Fibroblast of lung (primary cell): Measurements from ENCODE around the gene SUGCT. TPM values are rescaled to one million over a fixed set of nuclear protein-coding genes. Genes with fewer than 3 reads are reported as not detected.
A peak's percentile ranks its signal among the peaks of the same experiment; 100 is the strongest.

Experiments
- DNase-seq, 2 donors: peaks; one replicate each; pipeline versions ENCODE4 v3.0.0 to v3.0.0-alpha.2; 2010; ENCODE audit warnings: low read depth in 2 of 2
- H2AFZ ChIP-seq: 2 replicates; pipeline ENCODE4 v1.5.1; 2012; ENCODE audit warnings: low read length, control low read depth, inconsistent platforms
- H3K27ac ChIP-seq: 2 replicates; pipeline ENCODE4 v1.5.1; 2011; ENCODE audit warnings: low read length, control low read depth; ENCODE audit not compliant: insufficient read depth
- H3K27me3 ChIP-seq: 2 replicates; pipeline ENCODE4 v1.5.1; 2011; ENCODE audit warnings: mild to moderate bottlenecking, low read length; ENCODE audit not compliant: control insufficient read depth, insufficient read depth
- H3K36me3 ChIP-seq: 2 replicates; pipeline ENCODE4 v1.5.1; 2011; ENCODE audit warnings: low read length; ENCODE audit not compliant: control insufficient read depth, insufficient read depth
- H3K4me1 ChIP-seq: 2 replicates; pipeline ENCODE4 v1.5.1; 2011; ENCODE audit warnings: low read length; ENCODE audit not compliant: control insufficient read depth, insufficient read depth; ENCODE audit errors: extremely low read depth
- H3K4me2 ChIP-seq: 2 replicates; pipeline ENCODE4 v1.5.1; 2011; ENCODE audit warnings: low read length, control low read depth; ENCODE audit not compliant: insufficient read depth; ENCODE audit errors: extremely low read depth
- H3K4me3 ChIP-seq, 4 experiments: fragments of 200-600 bp in 1 of 4; sonication (generic) in 1 of 4; replicated peaks in 1 of 4; 2 replicates each; pipeline ENCODE4 v1.5.1; 2011 to 2016; ENCODE audit warnings: low read length in 4 of 4, low read depth in 3 of 4, mild to moderate bottlenecking in 3 of 4, control low read depth in 2 of 4, inconsistent platforms in 1 of 4, mixed read lengths in 1 of 4; ENCODE audit not compliant: insufficient read depth in 1 of 4; ENCODE audit errors: control extremely low read depth in 1 of 4
- H3K79me2 ChIP-seq: 2 replicates; pipeline ENCODE4 v1.5.1; 2012; ENCODE audit warnings: mild to moderate bottlenecking, low read length, inconsistent platforms; ENCODE audit not compliant: control insufficient read depth, insufficient read depth
- H3K9ac ChIP-seq: 2 replicates; pipeline ENCODE4 v1.5.1; 2011; ENCODE audit warnings: mild to moderate bottlenecking, low read length, control low read depth; ENCODE audit not compliant: insufficient read depth
- H3K9me3 ChIP-seq: 2 replicates; pipeline ENCODE4 v1.5.1; 2012; ENCODE audit warnings: low read depth, low read length; ENCODE audit not compliant: control insufficient read depth, insufficient read depth
- H4K20me1 ChIP-seq: 2 replicates; pipeline ENCODE4 v1.5.1; 2011; ENCODE audit warnings: low read length; ENCODE audit not compliant: control insufficient read depth, insufficient read depth; ENCODE audit errors: extremely low read depth
- EZH2 ChIP-seq: IDR thresholded peaks from 2 replicates; pipeline ENCODE4 v1.5.1; 2012; ENCODE audit warnings: low read length, control low read depth, mild to moderate bottlenecking; ENCODE audit errors: missing control alignments
- polyA plus RNA-seq, 2 donors: library from polyadenylated mRNA; depleted of rRNA in 1 of 2; stranded (reverse) in 1 of 2; unstranded in 1 of 2; fragments of >200 nt; gene quantifications; 2 replicates each; pipeline ENCODE4 v1.2.1, GENCODE V29; 2011 to 2012; ENCODE audit warnings: missing spikeins in 1 of 2
- total RNA-seq: library from RNA; depleted of rRNA; stranded (reverse); fragments of >200 nt; gene quantifications from 2 replicates; pipeline ENCODE4 v1.2.1, GENCODE V29; 2014
- TF ChIP-seq, protein P1 (sequence below), 2 donors: IDR thresholded peaks in 1 of 2; conservative IDR thresholded peaks in 1 of 2; 1 replicate in 1 of 2; 2 replicates in 1 of 2; pipeline ENCODE4 v1.5.1; 2011 to 2012; ENCODE audit warnings: low read length in 2 of 2, control low read depth in 1 of 2, inconsistent platforms in 1 of 2, low read depth in 1 of 2, mild to moderate bottlenecking in 1 of 2

The SUGCT gene
- total and polyA plus RNA-seq, 2 donors (not counting 1 experiment from before 2014, with no cell fraction given), result 8.4 to 16.5 TPM

GRCh38 chr7:40429826-40430225, 295.0 kb downstream of the SUGCT start:
- no peaks in the 10 kb centered on the region for H3K27me3 ChIP-seq
- no peaks in the 10 kb centered on the region for H4K20me1 ChIP-seq
- no peaks in the 10 kb centered on the region for H3K4me1 ChIP-seq
- DNase-seq, result peak in 1 of 2 donors; percentile 13
- H3K27ac ChIP-seq, result no peak overlapping the region
- no peak overlapping the region for H3K9ac ChIP-seq
- no peak overlapping the region for H3K4me3 ChIP-seq
- TF ChIP-seq EZH2, result no peak
- TF ChIP-seq, protein P1, sequence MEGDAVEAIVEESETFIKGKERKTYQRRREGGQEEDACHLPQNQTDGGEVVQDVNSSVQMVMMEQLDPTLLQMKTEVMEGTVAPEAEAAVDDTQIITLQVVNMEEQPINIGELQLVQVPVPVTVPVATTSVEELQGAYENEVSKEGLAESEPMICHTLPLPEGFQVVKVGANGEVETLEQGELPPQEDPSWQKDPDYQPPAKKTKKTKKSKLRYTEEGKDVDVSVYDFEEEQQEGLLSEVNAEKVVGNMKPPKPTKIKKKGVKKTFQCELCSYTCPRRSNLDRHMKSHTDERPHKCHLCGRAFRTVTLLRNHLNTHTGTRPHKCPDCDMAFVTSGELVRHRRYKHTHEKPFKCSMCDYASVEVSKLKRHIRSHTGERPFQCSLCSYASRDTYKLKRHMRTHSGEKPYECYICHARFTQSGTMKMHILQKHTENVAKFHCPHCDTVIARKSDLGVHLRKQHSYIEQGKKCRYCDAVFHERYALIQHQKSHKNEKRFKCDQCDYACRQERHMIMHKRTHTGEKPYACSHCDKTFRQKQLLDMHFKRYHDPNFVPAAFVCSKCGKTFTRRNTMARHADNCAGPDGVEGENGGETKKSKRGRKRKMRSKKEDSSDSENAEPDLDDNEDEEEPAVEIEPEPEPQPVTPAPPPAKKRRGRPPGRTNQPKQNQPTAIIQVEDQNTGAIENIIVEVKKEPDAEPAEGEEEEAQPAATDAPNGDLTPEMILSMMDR (conservative IDR thresholded peaks at IDR 0.05 in 1 of 2, IDR thresholded peaks at IDR 0.05 in 1 of 2; ENCODE audit: low read depth in 1 of 2, low read length in 2 of 2), result no peak
- no peaks in the 10 kb centered on the region for H3K36me3 ChIP-seq
- no peak overlapping the region for H3K4me2 ChIP-seq
- no peaks in the 10 kb centered on the region for H3K9me3 ChIP-seq
- H3K79me2 ChIP-seq, result no peaks in the 10 kb centered on the region
- H2AFZ ChIP-seq, result no peak overlapping the region

DNA sequence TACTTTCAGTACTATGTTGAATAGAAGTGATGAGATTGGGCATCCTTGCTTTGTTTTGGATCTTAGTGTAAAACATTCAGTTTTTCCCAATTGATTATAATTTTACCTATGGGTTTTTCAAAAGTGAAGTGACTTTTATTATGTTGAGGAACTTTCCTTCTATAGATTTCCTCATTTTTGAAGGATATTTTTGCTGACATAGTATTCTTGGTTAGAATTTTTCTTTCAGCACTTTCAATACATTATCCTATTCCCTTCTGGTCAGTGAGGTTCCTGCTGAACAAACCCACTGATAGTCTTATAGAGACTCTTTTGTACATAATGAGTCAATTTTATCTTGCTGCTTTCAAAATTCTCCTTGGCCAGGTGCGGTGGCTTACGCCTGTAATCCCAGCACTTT, 297.2 kb downstream of the SUGCT start:
- H3K9me3 ChIP-seq, result no peaks in the 10 kb centered on the region
- H2AFZ ChIP-seq, result no peak overlapping the region
- H3K4me3 ChIP-seq, result no peak overlapping the region
- no peaks in the 10 kb centered on the region for H3K27me3 ChIP-seq
- H3K36me3 ChIP-seq, result no peaks in the 10 kb centered on the region
- TF ChIP-seq EZH2, result no peak
- TF ChIP-seq, protein P1 (conservative IDR thresholded peaks at IDR 0.05 in 1 of 2, IDR thresholded peaks at IDR 0.05 in 1 of 2; ENCODE audit: low read depth in 1 of 2, low read length in 2 of 2), result no peak
- no peak overlapping the region for H3K27ac ChIP-seq
- no peak overlapping the region for H3K4me2 ChIP-seq
- H3K4me1 ChIP-seq, result no peaks in the 10 kb centered on the region
- no peaks in the 10 kb centered on the region for H4K20me1 ChIP-seq
- DNase-seq, result no peak
- no peak overlapping the region for H3K9ac ChIP-seq
- no peaks in the 10 kb centered on the region for H3K79me2 ChIP-seq

DNA sequence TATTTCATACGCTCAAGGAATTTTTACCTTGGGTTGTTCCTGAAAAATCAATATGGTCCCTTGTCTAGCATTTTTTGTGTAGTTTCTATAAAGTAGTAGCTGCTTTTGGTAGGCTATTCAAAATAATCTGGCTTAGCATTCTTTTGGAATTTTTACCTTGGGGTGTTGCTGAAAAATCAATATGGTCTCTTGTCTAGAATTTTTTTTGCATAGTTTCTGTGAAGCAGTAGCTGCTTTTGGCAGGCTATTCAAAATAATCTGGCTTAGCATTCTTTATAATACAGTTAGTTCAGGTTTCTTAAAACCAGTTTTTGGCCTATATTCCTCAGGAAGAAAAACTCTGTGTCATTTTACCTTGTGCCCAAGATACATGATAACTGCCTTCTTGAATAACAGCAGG, 301.9 kb downstream of the SUGCT start:
- H3K27ac ChIP-seq, result no peak overlapping the region
- H3K27me3 ChIP-seq, result no peaks in the 10 kb centered on the region
- DNase-seq, result peak in 1 of 2 donors; percentile 60
- peaks cover 4% of the 10 kb centered on the region for H3K4me1 ChIP-seq
- H2AFZ ChIP-seq, result no peak overlapping the region
- H3K4me2 ChIP-seq, result no peak overlapping the region
- no peaks in the 10 kb centered on the region for H3K9me3 ChIP-seq
- H4K20me1 ChIP-seq, result no peaks in the 10 kb centered on the region
- H3K79me2 ChIP-seq, result no peaks in the 10 kb centered on the region
- TF ChIP-seq, protein P1 (conservative IDR thresholded peaks at IDR 0.05 in 1 of 2, IDR thresholded peaks at IDR 0.05 in 1 of 2; ENCODE audit: low read depth in 1 of 2, low read length in 2 of 2), result no peak
- TF ChIP-seq EZH2, result no peak
- H3K4me3 ChIP-seq, result no peak overlapping the region
- H3K36me3 ChIP-seq, result no peaks in the 10 kb centered on the region
- no peak overlapping the region for H3K9ac ChIP-seq
